Activated naive CD4-positive, alpha-beta T cell treated with anti-CD3 and anti-CD28 coated beads, Interleukin-2, amount 50 U/mL, for 72 hours (primary cell): Measurements from ENCODE around the gene EIF3A. TPM values are rescaled to one million over a fixed set of nuclear protein-coding genes. Genes with fewer than 3 reads are reported as not detected.
"Not testable (repeated sequence)": the region's sequence is repeated elsewhere in the genome, so short reads cannot be mapped to it uniquely, and the experiment has no call there.

Source experiments
- ATAC-seq, 2 donors: fragments of 150-1000 bp; cut with Tn5 transposase; 2 replicates each; pipeline ENCODE4 v1.10.0; 2021; ENCODE audit warnings: mild to moderate bottlenecking in 2 of 2, moderate library complexity in 2 of 2
- DNase-seq, 2 donors: peaks; one replicate each; pipeline ENCODE4 v3.0.0; 2021 to 2022; ENCODE audit warnings: low spot score in 2 of 2
- H3K27ac Mint-ChIP-seq, 2 donors: one replicate each; pipeline ENCODE4 v1.8.0; 2022; ENCODE audit warnings: mild to moderate bottlenecking in 2 of 2, mixed read lengths in 2 of 2
- H3K36me3 Mint-ChIP-seq, 2 donors: one replicate each; pipeline ENCODE4 v1.8.0; 2022; ENCODE audit warnings: mixed read lengths in 2 of 2
- H3K9me3 Mint-ChIP-seq, 2 donors: one replicate each; pipeline ENCODE4 v1.8.0; 2022; ENCODE audit warnings: mixed read lengths in 2 of 2
- total RNA-seq, 2 donors: library from RNA; stranded (reverse); gene quantifications; one replicate each; pipeline ENCODE4 v1.2.3, GENCODE V29; 2022

EIF3A gene
- total RNA-seq, 2 donors from 2014 or later: 125 to 129 TPM

DNA sequence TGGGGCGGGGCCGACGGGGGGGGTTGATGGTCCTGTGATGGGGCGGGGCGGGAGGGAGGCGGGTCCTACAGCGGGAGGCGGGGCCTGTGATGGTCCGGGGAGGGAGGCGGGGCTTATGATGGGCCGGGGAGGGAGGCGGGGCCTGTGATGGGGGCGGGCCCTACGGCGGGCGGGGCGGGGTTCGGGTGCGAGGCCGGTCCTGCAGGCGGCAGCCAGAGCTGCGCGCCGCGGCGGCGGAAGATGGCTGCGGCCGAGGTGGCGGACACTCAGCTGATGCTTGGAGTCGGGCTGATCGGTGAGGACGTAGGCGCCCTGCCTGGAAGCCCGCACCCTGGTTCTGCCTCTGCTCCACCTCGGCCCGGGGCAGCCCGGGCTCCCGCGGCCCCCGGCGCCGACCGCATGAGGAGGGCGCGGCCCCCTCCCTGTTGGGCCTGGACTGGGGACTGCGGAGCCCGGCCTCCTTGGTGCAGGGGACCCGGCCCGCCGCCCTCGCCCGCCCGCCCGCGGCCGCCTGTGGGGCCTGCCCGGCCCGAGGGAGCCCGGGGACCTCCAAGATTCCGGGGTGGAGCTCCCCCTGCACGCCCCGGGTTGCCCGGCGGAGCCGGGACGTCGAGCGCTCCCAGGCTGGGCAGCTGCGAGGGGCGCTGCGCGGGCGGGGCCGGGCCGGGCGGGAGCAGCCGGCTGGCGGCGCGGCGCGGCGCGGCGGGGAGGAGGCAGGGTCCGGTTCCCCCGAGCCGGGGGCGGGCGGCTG lies 23.5 kb upstream of the EIF3A start, which contains the start of gene DENND10:
DENND10 (plus strand) TSS at position 211 of the 751 bp plus-strand sequence; CDS start at position 241, 30 bp downstream.
- Mint-ChIP-seq H3K36me3 (peaks cover 0 to 5% of the 10 kb centered on the region in 2 donors), H3K27ac (peak within 1 kb of the TSS; percentile 61 to 70), H3K9me3 (no peaks in the 10 kb centered on the region)
- ATAC-seq: peak; percentile 88 to 91
- DNase-seq: peak; percentile 72 to 83

DNA sequence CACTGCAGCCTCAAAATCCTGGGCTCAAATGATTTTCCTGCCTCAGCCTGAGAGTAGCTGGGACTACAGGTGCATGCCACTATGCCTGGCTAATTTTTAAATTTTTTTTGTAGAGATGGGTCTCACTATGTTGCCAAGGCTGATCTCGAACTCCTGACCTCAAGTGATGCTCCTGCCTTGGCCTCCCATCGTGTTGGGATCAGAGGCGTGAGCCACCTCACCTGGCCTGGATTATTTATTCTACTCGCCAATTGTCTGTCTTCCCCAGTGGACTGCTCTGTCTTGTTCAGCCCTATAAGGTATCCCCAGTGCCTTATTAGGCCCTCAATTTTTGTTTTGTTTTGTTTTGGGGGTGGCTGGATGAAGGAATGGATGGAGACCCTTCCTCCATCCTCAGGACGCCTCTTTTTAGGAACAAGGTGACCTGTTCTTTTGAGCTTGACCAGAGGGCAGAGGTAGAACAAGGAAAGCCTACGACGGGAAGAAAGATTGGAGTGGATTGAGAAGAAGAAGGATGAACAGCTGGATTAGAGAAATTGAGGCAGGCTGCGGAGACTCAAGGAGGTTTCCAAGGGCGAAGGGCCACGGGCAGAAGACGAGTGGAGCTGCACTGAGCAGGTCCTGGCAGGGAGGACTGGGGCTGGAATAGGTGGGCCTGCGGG lies 22.8 kb upstream of the EIF3A start:
- Mint-ChIP-seq H3K27ac (peak overlapping the region; percentile 61 to 70), H3K9me3 (no peaks in the 10 kb centered on the region)
- DNase-seq: no peak

GRCh38 chr10:119101366-119102098 lies 20.9 kb upstream of the EIF3A start:
- H3K9me3 Mint-ChIP-seq: no peaks in the 10 kb centered on the region
- H3K27ac Mint-ChIP-seq: peak overlapping the region in 1 of 2 donors; percentile 62
- no peak for DNase-seq
- peaks cover 0 to 5% of the 10 kb centered on the region in 2 donors for H3K36me3 Mint-ChIP-seq
- no peak for ATAC-seq

More for the DNA sequence above, 22.8 kb upstream of the EIF3A start:
- no peak for ATAC-seq
- H3K36me3 Mint-ChIP-seq: peaks cover 0 to 5% of the 10 kb centered on the region in 2 donors

GRCh38 chr10:119100434-119101238 lies 20.0 kb upstream of the EIF3A start:
- ATAC-seq (no peak), DNase-seq (no peak)
- Mint-ChIP-seq H3K9me3 (no peaks in the 10 kb centered on the region), H3K27ac (no peak overlapping the region), H3K36me3 (peaks cover 0 to 5% of the 10 kb centered on the region in 2 donors)

DNA sequence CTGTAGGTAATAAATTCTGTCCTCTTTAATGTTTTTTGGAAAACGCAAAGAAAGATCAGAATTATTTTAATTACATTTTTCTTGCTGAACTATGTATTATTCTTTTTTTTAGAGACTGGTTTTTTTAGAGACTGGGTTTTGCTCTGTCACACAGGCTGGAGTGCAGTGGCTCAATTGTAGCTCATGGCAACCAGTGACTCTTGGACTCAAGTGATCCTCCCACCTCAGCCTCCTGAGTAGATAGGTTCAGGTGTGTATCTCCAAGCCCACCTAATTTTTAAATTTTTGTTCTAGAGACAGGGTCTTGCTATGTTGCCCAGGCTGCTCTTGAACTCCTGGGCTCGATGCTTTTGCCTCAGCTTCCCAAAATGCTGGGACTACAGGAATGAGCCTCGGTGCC lies 18.0 kb upstream of the EIF3A start:
- no peaks in the 10 kb centered on the region for H3K36me3 Mint-ChIP-seq
- no peaks in the 10 kb centered on the region for H3K9me3 Mint-ChIP-seq
- ATAC-seq (no peak), DNase-seq (no peak)
- no peak overlapping the region for H3K27ac Mint-ChIP-seq

DNA sequence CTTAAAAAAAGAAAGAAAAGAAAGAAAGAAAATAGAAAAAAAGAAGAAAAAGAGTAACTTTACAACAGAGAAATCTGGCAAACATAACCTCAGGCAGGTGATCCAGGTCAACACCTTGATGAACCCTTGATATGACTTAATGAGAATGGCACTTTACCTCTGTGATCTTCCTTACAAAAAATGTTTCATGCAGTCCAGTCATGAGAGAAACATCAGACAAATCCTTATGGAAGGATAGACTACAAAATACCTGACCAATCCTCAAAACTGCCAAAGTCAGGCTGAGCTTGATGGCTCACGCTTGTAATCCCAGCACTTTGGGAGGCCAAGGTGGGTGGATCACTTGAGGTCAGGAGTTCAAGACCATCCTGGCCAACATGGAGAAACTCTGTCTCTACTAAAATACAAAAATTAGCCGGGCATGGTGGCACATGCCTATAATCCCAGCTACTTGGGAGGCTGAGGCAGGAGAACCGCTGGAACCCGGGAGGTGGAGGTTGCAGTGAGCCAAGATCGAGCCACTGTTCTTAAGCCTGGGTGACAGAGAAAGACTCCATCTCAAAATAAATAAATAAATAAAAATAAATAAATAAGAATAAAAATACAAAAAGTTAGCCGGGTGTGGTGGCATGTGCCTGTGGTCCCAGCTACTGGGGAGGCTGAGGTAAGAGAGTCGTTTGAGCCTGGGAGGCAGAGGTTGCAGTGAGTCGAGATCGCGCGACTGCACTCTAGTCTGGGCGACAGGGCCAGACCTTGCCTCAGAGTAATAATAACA lies 16.2 kb upstream of the EIF3A start:
- not testable (repeated sequence) for H3K36me3 Mint-ChIP-seq, DNase-seq, ATAC-seq, H3K27ac Mint-ChIP-seq, H3K9me3 Mint-ChIP-seq

DNA sequence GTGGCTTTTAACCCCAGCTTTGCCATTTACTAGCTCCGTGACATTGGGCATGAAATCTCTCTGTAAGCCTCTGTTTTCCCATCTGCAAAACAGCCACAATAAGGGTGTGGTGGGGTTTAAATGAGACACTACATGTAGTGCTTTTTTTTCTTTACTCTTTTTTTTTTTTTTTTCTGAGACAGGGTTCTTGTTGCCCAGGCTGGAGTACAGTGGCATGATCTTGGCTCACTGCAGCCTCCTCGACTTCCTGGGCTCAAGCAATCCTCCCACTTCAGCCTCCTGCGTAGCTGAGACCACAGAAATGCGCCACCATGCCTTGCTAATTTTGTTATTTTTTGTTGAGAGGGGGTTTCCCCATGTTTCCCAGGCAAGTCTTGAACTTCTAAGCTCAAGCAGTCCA lies 15.0 kb upstream of the EIF3A start:
- DNase-seq (peak in 1 of 2 donors; percentile 28), ATAC-seq (no peak)
- peak overlapping the region in 1 of 2 donors; percentile 8 for H3K27ac Mint-ChIP-seq
- no peaks in the 10 kb centered on the region for H3K9me3 Mint-ChIP-seq
- H3K36me3 Mint-ChIP-seq: no peaks in the 10 kb centered on the region

GRCh38 chr10:119090968-119091367 lies 10.4 kb upstream of the EIF3A start:
- peak in 1 of 2 donors; percentile 38 for DNase-seq
- ATAC-seq: peak; percentile 60 to 80
- Mint-ChIP-seq H3K9me3 (no peaks in the 10 kb centered on the region), H3K27ac (no peak overlapping the region), H3K36me3 (no peaks in the 10 kb centered on the region)

GRCh38 chr10:119090026-119090795 lies 9.6 kb upstream of the EIF3A start:
- H3K27ac Mint-ChIP-seq: peak overlapping the region in 1 of 2 donors; percentile 37
- DNase-seq: peak; percentile 14 to 39

GRCh38 chr10:119087271-119087882 lies 6.8 kb upstream of the EIF3A start:
- Mint-ChIP-seq H3K27ac (no peak overlapping the region), H3K9me3 (no peaks in the 10 kb centered on the region), H3K36me3 (no peaks in the 10 kb centered on the region)
- ATAC-seq (no peak), DNase-seq (no peak)

More at GRCh38 chr10:119090026-119090795, 9.6 kb upstream of the EIF3A start:
- Mint-ChIP-seq H3K9me3 (no peaks in the 10 kb centered on the region), H3K36me3 (no peaks in the 10 kb centered on the region)
- ATAC-seq: peak; percentile 77 to 89

DNA sequence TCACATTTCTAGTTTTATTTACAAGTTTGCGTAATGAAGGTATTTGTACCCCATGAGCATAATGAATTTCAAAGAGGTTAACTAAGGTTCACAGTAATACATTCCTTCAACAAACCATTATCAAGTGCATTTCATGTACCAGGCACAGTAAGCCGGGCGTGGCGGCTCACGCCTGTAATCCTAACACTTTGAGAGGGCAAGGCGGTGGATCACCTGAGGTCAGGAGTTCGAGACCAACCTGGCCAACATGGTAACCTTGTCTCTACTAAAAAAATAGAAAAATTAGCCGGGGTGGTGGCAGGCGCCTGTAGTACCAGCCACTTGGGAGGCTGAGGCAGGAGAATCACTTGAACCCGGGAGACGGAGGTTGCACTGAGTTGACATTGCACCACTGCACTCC lies 4.3 kb upstream of the EIF3A start:
- Mint-ChIP-seq H3K9me3 (no peaks in the 10 kb centered on the region), H3K36me3 (peaks cover 10% of the 10 kb centered on the region in 2 donors), H3K27ac (no peak overlapping the region)
- no peak for ATAC-seq
- DNase-seq: no peak

GRCh38 chr10:119079599-119080520 lies 757 bp downstream of the EIF3A start:
- peak; percentile 70 to 73 for DNase-seq
- peak; percentile 71 to 75 for ATAC-seq
- Mint-ChIP-seq H3K27ac (peak overlapping the region; percentile 95 to 96), H3K9me3 (no peaks in the 10 kb centered on the region), H3K36me3 (peaks cover 25 to 36% of the 10 kb centered on the region in 2 donors)

DNA sequence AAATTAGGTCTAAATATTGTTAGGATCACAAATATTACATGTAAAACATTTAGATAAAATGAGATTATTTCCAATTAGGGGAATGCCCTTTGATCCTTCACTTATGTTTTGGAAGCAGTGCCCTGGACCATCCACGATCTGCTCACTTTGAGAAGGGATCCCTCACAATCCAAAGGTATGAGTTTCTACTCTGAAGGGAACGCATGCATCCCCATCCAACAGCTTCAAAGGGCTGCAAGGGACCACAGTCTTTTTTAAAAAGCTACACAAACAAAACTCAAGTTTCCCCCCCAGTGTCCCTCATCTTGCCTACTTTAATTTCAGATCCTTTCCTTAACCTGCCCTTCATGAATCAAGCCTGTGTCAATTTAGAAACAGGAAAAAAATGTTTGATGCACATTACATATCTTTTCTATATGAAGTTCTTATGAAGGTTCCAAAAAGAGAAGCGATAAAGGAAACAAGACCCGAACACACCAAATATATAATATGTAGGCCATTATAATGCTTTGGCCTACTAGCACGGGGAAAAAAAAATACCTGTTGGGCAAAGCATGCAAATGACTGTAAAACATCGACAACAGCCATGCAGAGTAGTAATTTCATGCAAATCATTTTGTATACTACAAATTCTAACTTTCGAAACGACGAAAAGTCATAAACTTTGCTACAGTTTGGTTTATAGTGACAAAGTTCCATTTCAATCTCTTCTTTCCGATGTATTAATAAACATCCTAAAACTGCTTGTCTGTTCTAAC lies 2.0 kb downstream of the EIF3A start:
- DNase-seq: no peak

More for the DNA sequence above, 2.0 kb downstream of the EIF3A start:
- Mint-ChIP-seq H3K9me3 (no peaks in the 10 kb centered on the region), H3K27ac (peak overlapping the region; percentile 95 to 96), H3K36me3 (peaks cover 25 to 36% of the 10 kb centered on the region in 2 donors)
- ATAC-seq: no peak
